ENCODE results near the gene POMT1.

DNA sequence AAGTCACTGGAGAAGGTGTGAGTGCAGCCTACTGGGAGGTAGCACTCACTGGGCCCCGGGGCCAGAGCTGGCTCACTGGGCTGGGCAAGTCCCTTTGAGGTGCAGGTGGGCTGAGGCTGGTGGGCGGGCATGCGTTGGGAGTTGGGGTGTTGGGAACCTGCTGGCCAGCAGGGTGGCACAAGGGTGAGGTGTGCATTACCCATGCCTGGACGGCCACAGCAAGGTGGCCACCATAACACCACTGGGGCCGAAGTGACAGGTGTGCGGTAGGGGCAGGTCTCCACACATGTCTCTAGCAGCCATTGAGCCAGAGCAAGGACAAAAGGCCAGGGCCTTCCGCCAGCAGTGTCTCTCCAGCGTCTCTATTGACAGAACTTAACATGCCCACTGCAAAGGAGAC lies 65.2 kb downstream of the POMT1 start:
- TF ChIP-seq, protein P1, sequence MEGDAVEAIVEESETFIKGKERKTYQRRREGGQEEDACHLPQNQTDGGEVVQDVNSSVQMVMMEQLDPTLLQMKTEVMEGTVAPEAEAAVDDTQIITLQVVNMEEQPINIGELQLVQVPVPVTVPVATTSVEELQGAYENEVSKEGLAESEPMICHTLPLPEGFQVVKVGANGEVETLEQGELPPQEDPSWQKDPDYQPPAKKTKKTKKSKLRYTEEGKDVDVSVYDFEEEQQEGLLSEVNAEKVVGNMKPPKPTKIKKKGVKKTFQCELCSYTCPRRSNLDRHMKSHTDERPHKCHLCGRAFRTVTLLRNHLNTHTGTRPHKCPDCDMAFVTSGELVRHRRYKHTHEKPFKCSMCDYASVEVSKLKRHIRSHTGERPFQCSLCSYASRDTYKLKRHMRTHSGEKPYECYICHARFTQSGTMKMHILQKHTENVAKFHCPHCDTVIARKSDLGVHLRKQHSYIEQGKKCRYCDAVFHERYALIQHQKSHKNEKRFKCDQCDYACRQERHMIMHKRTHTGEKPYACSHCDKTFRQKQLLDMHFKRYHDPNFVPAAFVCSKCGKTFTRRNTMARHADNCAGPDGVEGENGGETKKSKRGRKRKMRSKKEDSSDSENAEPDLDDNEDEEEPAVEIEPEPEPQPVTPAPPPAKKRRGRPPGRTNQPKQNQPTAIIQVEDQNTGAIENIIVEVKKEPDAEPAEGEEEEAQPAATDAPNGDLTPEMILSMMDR (IDR thresholded peaks at IDR 0.05) = no peak
- TF ChIP-seq EZH2 (IDR thresholded peaks at IDR 0.05) = no peak
